Psoas muscle (tissue), 8 donors: ENCODE measurements around the gene LTO1. TPM values are rescaled to one million over a fixed set of nuclear protein-coding genes. Genes with fewer than 3 reads are reported as not detected.

Experiments used
- ATAC-seq, 4 donors: fragments of 200-7000 bp; cut with Tn5 transposase; one replicate each; pipeline ENCODE4 v1.9.1; 2020; ENCODE audit warnings: moderate library complexity in 3 of 4, mild to moderate bottlenecking in 2 of 4
- DNase-seq, 2 donors: peaks; one replicate each; pipeline ENCODE4 v3.0.0-alpha.2; 2020
- H3K27ac ChIP-seq: fragments of 200-600 bp; one replicate; pipeline ENCODE4 v1.8.0; 2022
- H3K27me3 ChIP-seq, 3 donors: fragments of 200-600 bp in 1 of 3; one replicate each; pipeline versions ENCODE4 v1.6.1 to v1.8.0; 2013 to 2022; ENCODE audit warnings: low read length in 2 of 3, mild to moderate bottlenecking in 2 of 3, moderate library complexity in 1 of 3; ENCODE audit not compliant: insufficient read depth in 3 of 3
- H3K36me3 ChIP-seq, 2 donors: fragments of 200-600 bp in 1 of 2; one replicate each; pipeline versions ENCODE4 v1.6.1 to v1.8.0; 2013 to 2022; ENCODE audit warnings: low read depth in 1 of 2, mild to moderate bottlenecking in 1 of 2, moderate library complexity in 1 of 2; ENCODE audit not compliant: insufficient read depth in 1 of 2
- H3K4me1 ChIP-seq: fragments of 200-600 bp; one replicate; pipeline ENCODE4 v1.8.0; 2022
- H3K4me3 ChIP-seq: fragments of 200-600 bp; one replicate; pipeline ENCODE4 v1.8.0; 2022; ENCODE audit warnings: mild to moderate bottlenecking
- H3K9me3 ChIP-seq: fragments of 200-600 bp; one replicate; pipeline ENCODE4 v1.8.0; 2022
- WGBS, 3 donors: extraction: QIAGEN DNeasy Blood & Tissue Kit; methylation state at CpG; one replicate each; pipeline versions ENCODE4 v1.1.6 to v1.1.7; 2013; 5-methylcytosine and 5-hydroxymethylcytosine counted together
- intact Hi-C, 2 donors: fragments of 100-400 bp; cut with DNase I; formaldehyde crosslinking; loops; one replicate each; pipeline versions ENCODE4 v1.11.0 to v1.14.2; 2022
- polyA plus RNA-seq, 3 donors: library from polyadenylated mRNA; stranded (reverse); fragments of 200-250 nt; gene quantifications; one replicate each; pipeline ENCODE4 v1.2.3, GENCODE V29; 2013
- total RNA-seq, 4 donors: library from RNA; stranded (reverse); fragmentation: NEBNext Ultra II Directional in 2 of 4; extraction: Animal tissue kit (Norgen Biotek cat#: 25700) in 2 of 4; gene quantifications; one replicate each; pipeline versions ENCODE4 v1.2.1 to v1.2.4, GENCODE V29; 2021 to 2023
- TF ChIP-seq, protein P1 (sequence below): fragments of 200-600 bp; IDR thresholded peaks from one replicate; pipeline ENCODE4 v1.8.0; 2022; ENCODE audit warnings: antibody characterized with exemption
- donor health status: healthy with polysubstance abuse.
- donor health status: DM: no; HTN: no; CAD: no; lungs with moderate emphysema.
- donor health status: Bipolar disorder and iron deficiency.
- donor health status: healthy.
- donor health status: DM: yes; HTN: yes; CAD: no.
- donor health status: DM: no; HTN: no; CAD: no.
- donor health status: DM: no; HTN: no; CAD: no.
- donor health status: DM: yes; HTN: yes; CAD: no.

LTO1 gene
- total and polyA plus RNA-seq, 7 donors, result 8.5 to 28.1 (median 9.2) TPM

- intact Hi-C loops, result loop anchor here (5.0 to 10.0 kb wide), 2 partner anchors 193 to 345 kb away; partner anchors contain the start of gene MYEOV (in 1 of the 2)
- Histone ChIP-seq H3K36me3 (no peaks in the 10 kb centered on the region), H3K4me3 (peak overlapping the region; percentile 75), H3K4me1 (peaks cover 36% of the 10 kb centered on the region), H3K27ac (no peak overlapping the region), H3K27me3 (peaks cover 0 to 99% (median 28%) of the 10 kb centered on the region in 3 donors), H3K9me3 (no peaks in the 10 kb centered on the region)
- DNase-seq (no peak), ATAC-seq (no peak)
- TF ChIP-seq, protein P1, sequence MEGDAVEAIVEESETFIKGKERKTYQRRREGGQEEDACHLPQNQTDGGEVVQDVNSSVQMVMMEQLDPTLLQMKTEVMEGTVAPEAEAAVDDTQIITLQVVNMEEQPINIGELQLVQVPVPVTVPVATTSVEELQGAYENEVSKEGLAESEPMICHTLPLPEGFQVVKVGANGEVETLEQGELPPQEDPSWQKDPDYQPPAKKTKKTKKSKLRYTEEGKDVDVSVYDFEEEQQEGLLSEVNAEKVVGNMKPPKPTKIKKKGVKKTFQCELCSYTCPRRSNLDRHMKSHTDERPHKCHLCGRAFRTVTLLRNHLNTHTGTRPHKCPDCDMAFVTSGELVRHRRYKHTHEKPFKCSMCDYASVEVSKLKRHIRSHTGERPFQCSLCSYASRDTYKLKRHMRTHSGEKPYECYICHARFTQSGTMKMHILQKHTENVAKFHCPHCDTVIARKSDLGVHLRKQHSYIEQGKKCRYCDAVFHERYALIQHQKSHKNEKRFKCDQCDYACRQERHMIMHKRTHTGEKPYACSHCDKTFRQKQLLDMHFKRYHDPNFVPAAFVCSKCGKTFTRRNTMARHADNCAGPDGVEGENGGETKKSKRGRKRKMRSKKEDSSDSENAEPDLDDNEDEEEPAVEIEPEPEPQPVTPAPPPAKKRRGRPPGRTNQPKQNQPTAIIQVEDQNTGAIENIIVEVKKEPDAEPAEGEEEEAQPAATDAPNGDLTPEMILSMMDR, result no peak
- WGBS, 3 donors, result 46 to 49% (median 47%) methylated on average over 9 of the region's 9 CpGs
These were observed 35.3 kb downstream of the LTO1 start for GRCh38 chr11:69639831-69640230.

DNA sequence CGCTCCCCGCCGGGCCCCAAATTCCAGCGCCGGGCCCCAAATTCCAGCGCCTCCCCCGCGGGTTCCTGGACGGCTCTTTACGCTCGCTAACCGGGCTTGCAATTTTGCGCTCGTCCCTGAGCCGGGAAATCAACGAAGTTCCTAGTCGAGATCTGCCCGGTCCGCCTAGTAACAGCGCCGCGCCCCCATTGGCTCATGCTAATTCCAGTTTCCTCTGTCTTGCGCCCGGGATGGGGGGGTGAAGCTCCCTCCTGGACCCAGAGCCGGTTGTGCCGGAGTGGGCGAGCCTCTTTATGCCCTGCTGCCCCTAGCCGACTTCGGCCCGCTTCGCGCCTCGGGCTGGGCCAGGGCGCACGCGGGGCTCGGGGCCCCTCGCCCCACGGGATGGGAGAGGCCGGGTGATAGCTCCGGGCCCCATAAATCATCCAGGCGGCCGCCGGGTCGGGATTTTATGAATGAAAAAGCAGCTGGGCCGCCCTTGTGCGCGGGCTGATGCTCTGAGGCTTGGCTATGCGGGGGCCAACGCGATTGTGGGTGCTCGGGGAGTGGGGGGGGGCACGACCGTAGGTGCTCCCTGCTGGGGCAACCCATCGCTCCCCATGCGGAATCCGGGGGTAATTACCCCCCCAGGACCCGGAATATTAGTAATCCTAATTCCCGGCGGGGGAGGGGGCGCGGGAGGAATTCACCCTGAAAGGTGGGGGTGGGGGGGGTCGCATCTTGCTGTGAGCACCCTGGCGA, 36.0 kb downstream of the LTO1 start:
- Histone ChIP-seq H3K9me3 (no peaks in the 10 kb centered on the region), H3K4me1 (peaks cover 36% of the 10 kb centered on the region), H3K27me3 (peaks cover 0 to 92% (median 28%) of the 10 kb centered on the region in 3 donors), H3K4me3 (peak overlapping the region; percentile 55), H3K36me3 (no peaks in the 10 kb centered on the region), H3K27ac (peak overlapping the region; percentile 30)
- intact Hi-C loops, result no loop called here
- TF ChIP-seq, protein P1, result no peak
- DNase-seq (peak; percentile 89 to 90), ATAC-seq (peak in 3 of 4 donors; percentile 35 to 62 (median 51))
- WGBS, 3 donors, result 1 to 2% (median 1%) methylated on average over 63 to 64 of the region's 64 CpGs

- H3K27me3 ChIP-seq, result peaks cover 0 to 91% (median 29%) of the 10 kb centered on the region in 3 donors
- H3K36me3 ChIP-seq, result no peaks in the 10 kb centered on the region
- intact Hi-C loops, result no loop called here
- no peaks in the 10 kb centered on the region for H3K9me3 ChIP-seq
- ATAC-seq (no peak), DNase-seq (peak in 1 of 2 donors; percentile 63)
- H3K27ac ChIP-seq, result peak overlapping the region; percentile 30
- TF ChIP-seq, protein P1, result no peak
- H3K4me1 ChIP-seq, result peaks cover 36% of the 10 kb centered on the region
- H3K4me3 ChIP-seq, result peak overlapping the region; percentile 55
- WGBS, 3 donors, result 2 to 3% (median 2%) methylated on average over 67 to 78 of the region's 78 CpGs
These were observed 36.9 kb downstream of the LTO1 start for GRCh38 chr11:69637941-69638871.

GRCh38 chr11:69637198-69637940, 37.8 kb downstream of the LTO1 start:
- Histone ChIP-seq H3K9me3 (no peaks in the 10 kb centered on the region), H3K27ac (no peak overlapping the region), H3K4me1 (peaks cover 36% of the 10 kb centered on the region), H3K4me3 (peak overlapping the region; percentile 58), H3K27me3 (peaks cover 0 to 85% (median 25%) of the 10 kb centered on the region in 3 donors), H3K36me3 (no peaks in the 10 kb centered on the region)
- intact Hi-C loops, result no loop called here
- WGBS, 3 donors, result 21 to 31% (median 21%) methylated on average over 53 to 67 of the region's 67 CpGs
- TF ChIP-seq, protein P1, result no peak
- ATAC-seq (no peak), DNase-seq (no peak)
